ENCODE results near the gene C6orf52.
"Not testable (repeated sequence)": the region's sequence is repeated elsewhere in the genome, so short reads cannot be mapped to it uniquely, and the experiment has no call there.

Gene C6orf52

GRCh38 chr6:10742251-10742650 is 47.8 kb upstream of the C6orf52 start:
- ATAC-seq = no peak
- no peak for TF ChIP-seq TCF4 (CRISPR knock-in tag; IDR thresholded peaks at IDR 0.05; ENCODE audit: borderline replicate concordance)
- TF ChIP-seq CREB5 (CRISPR knock-in tag; IDR thresholded peaks at IDR 0.05; ENCODE audit: low read depth) = no peak
- no peak for TF ChIP-seq POU6F1 (CRISPR knock-in tag; IDR thresholded peaks at IDR 0.05; ENCODE audit: borderline replicate concordance, low read depth)
- no peak for TF ChIP-seq ARNTL (CRISPR knock-in tag; IDR thresholded peaks at IDR 0.05; ENCODE audit: borderline replicate concordance, low read depth)

- ATAC-seq = not testable (repeated sequence)
Observed at GRCh38 chr6:10741643-10742042, 47.2 kb upstream of the C6orf52 start.

DNA sequence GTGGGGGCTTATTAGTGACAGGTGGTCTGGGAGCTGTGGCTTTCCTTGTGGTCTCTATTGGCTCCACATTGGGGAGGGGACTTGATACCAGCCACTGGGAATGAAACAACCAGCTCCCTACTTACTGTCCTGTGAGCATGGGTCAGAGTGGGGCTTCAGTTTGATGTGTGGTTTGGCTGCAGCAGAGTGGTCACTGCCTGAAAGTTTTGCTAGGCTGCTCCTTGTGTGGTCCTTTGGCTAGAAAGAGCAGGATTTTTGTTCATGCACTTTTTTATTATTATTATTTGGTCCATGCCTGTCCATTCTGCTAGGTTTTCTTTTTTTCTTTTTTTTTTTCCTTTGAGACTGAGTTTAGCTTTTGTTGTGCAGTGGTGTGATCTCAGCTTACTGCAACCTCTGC is 45.6 kb upstream of the C6orf52 start:
- no peak for ATAC-seq
- TF ChIP-seq PPARA (CRISPR knock-in tag; IDR thresholded peaks at IDR 0.05; ENCODE audit: borderline replicate concordance) (no peak), ZNF8 (CRISPR knock-in tag; IDR thresholded peaks at IDR 0.05) (no peak), CREB5 (CRISPR knock-in tag; IDR thresholded peaks at IDR 0.05; ENCODE audit: low read depth) (no peak), ISL1 (CRISPR knock-in tag; IDR thresholded peaks at IDR 0.05) (no peak), ZNF70 (CRISPR knock-in tag; IDR thresholded peaks at IDR 0.05) (no peak), GLIS3 (CRISPR knock-in tag; IDR thresholded peaks at IDR 0.05) (no peak), ARNTL (CRISPR knock-in tag; IDR thresholded peaks at IDR 0.05; ENCODE audit: borderline replicate concordance, low read depth) (no peak)

GRCh38 chr6:10736731-10737130 is 42.3 kb upstream of the C6orf52 start:
- no peak for ATAC-seq
- no peak for TF ChIP-seq ESRRG (CRISPR knock-in tag; IDR thresholded peaks at IDR 0.05)
- TF ChIP-seq ZFP3 (CRISPR knock-in tag; IDR thresholded peaks at IDR 0.05) = no peak
- TF ChIP-seq ZNF70 (CRISPR knock-in tag; IDR thresholded peaks at IDR 0.05) = no peak
- TF ChIP-seq, protein P1, sequence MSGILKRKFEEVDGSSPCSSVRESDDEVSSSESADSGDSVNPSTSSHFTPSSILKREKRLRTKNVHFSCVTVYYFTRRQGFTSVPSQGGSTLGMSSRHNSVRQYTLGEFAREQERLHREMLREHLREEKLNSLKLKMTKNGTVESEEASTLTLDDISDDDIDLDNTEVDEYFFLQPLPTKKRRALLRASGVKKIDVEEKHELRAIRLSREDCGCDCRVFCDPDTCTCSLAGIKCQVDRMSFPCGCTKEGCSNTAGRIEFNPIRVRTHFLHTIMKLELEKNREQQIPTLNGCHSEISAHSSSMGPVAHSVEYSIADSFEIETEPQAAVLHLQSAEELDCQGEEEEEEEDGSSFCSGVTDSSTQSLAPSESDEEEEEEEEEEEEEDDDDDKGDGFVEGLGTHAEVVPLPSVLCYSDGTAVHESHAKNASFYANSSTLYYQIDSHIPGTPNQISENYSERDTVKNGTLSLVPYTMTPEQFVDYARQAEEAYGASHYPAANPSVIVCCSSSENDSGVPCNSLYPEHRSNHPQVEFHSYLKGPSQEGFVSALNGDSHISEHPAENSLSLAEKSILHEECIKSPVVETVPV (CRISPR knock-in tag; IDR thresholded peaks at IDR 0.05) = no peak
- no peak for TF ChIP-seq TOX (CRISPR knock-in tag; IDR thresholded peaks at IDR 0.05; ENCODE audit: borderline replicate concordance)
- no peak for TF ChIP-seq ISL1 (CRISPR knock-in tag; IDR thresholded peaks at IDR 0.05)
- TF ChIP-seq ARNTL (CRISPR knock-in tag; IDR thresholded peaks at IDR 0.05; ENCODE audit: borderline replicate concordance, low read depth) = no peak
- TF ChIP-seq PATZ1 (CRISPR knock-in tag; IDR thresholded peaks at IDR 0.05; ENCODE audit: borderline replicate concordance) = no peak
- no peak for TF ChIP-seq RARB (CRISPR knock-in tag; IDR thresholded peaks at IDR 0.05)
- no peak for TF ChIP-seq ZFP30 (CRISPR knock-in tag; IDR thresholded peaks at IDR 0.05)
- no peak for TF ChIP-seq ZC3H10 (CRISPR knock-in tag; IDR thresholded peaks at IDR 0.05)
- TF ChIP-seq ZNF565 (CRISPR knock-in tag; conservative IDR thresholded peaks at IDR 0.05; ENCODE audit: low read depth) = no peak
- no peak for TF ChIP-seq PPARA (CRISPR knock-in tag; IDR thresholded peaks at IDR 0.05; ENCODE audit: borderline replicate concordance)
- no peak for TF ChIP-seq CSDC2 (CRISPR knock-in tag; IDR thresholded peaks at IDR 0.05)
- no peak for TF ChIP-seq SNAI2 (CRISPR knock-in tag; IDR thresholded peaks at IDR 0.05)
- no peak for TF ChIP-seq BACH2 (CRISPR knock-in tag; IDR thresholded peaks at IDR 0.05; ENCODE audit: borderline replicate concordance)
